ENCODE measurements around the gene B3GLCT. TPM values are rescaled to one million over a fixed set of nuclear protein-coding genes. Genes with fewer than 3 reads are reported as not detected.

The B3GLCT gene
- total and polyA plus RNA-seq, 4 donors = 1.5 to 3.6 (median 2.2) TPM

GRCh38 chr13:31356991-31357390, 157.2 kb downstream of the B3GLCT start:
- 73% methylated on average over 3 of the region's 3 CpGs for WGBS
- Histone ChIP-seq H3K4me3 (ENCODE audit: low read depth in 1 of 3, low read length in 3 of 3) (no peak overlapping the region), H3K27me3 (ENCODE audit: control insufficient read depth in 4 of 4, insufficient read depth in 4 of 4, low read length in 3 of 4) (peaks cover 0 to 6% (median 3%) of the 10 kb centered on the region in 4 donors), H3K9me3 (ENCODE audit: control insufficient read depth in 4 of 4, low read length in 3 of 4) (peaks cover 0 to 11% (median 3%) of the 10 kb centered on the region in 4 donors), H3K27ac (ENCODE audit: low read depth in 1 of 2, low read length in 2 of 2) (no peak overlapping the region), H3K36me3 (ENCODE audit: control insufficient read depth in 4 of 4, insufficient read depth in 3 of 4, low read depth in 1 of 4, low read length in 3 of 4) (no peaks in the 10 kb centered on the region), H3K4me1 (ENCODE audit: control insufficient read depth in 4 of 4, insufficient read depth in 4 of 4, low read length in 3 of 4) (no peaks in the 10 kb centered on the region), H3K9ac (ENCODE audit: low read depth in 1 of 2, low read length in 2 of 2) (no peak overlapping the region)
- no peak for TF ChIP-seq HNF4G (IDR thresholded peaks at IDR 0.05)
- TF ChIP-seq SP1 (IDR thresholded peaks at IDR 0.05) = no peak
- no peak for TF ChIP-seq TAF1 (conservative IDR thresholded peaks at IDR 0.05)
- no peak for TF ChIP-seq HNF4A (conservative IDR thresholded peaks at IDR 0.05)
- TF ChIP-seq RXRA (IDR thresholded peaks at IDR 0.05) = no peak
- no peak for TF ChIP-seq EGR1 (IDR thresholded peaks at IDR 0.05; ENCODE audit: low read depth in 2 of 2)
- TF ChIP-seq FOXA1 (IDR thresholded peaks at IDR 0.05) = no peak
- TF ChIP-seq FOXA2 (IDR thresholded peaks at IDR 0.05) = no peak
- TF ChIP-seq JUND (IDR thresholded peaks at IDR 0.05) = no peak
- TF ChIP-seq GABPA (IDR thresholded peaks at IDR 0.05 in 1 of 2, conservative IDR thresholded peaks at IDR 0.05 in 1 of 2) = no peak
- TF ChIP-seq NR2F2 (IDR thresholded peaks at IDR 0.05) = no peak
- TF ChIP-seq MAX (IDR thresholded peaks at IDR 0.05) = no peak
- TF ChIP-seq ATF3 (IDR thresholded peaks at IDR 0.05) = no peak
- TF ChIP-seq, protein P1, sequence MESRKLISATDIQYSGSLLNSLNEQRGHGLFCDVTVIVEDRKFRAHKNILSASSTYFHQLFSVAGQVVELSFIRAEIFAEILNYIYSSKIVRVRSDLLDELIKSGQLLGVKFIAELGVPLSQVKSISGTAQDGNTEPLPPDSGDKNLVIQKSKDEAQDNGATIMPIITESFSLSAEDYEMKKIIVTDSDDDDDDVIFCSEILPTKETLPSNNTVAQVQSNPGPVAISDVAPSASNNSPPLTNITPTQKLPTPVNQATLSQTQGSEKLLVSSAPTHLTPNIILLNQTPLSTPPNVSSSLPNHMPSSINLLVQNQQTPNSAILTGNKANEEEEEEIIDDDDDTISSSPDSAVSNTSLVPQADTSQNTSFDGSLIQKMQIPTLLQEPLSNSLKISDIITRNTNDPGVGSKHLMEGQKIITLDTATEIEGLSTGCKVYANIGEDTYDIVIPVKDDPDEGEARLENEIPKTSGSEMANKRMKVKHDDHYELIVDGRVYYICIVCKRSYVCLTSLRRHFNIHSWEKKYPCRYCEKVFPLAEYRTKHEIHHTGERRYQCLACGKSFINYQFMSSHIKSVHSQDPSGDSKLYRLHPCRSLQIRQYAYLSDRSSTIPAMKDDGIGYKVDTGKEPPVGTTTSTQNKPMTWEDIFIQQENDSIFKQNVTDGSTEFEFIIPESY (IDR thresholded peaks at IDR 0.05) = no peak
- no peak for DNase-seq (ENCODE audit: low spot score)

GRCh38 chr13:31357581-31357980, 157.8 kb downstream of the B3GLCT start:
- H3K4me3 ChIP-seq (ENCODE audit: low read depth in 1 of 3, low read length in 3 of 3) = no peak overlapping the region
- H3K27ac ChIP-seq (ENCODE audit: low read depth in 1 of 2, low read length in 2 of 2) = no peak overlapping the region
- 34% methylated on average over 2 of the region's 2 CpGs for WGBS
- H3K9ac ChIP-seq (ENCODE audit: low read depth in 1 of 2, low read length in 2 of 2) = no peak overlapping the region
- peaks cover 0 to 11% (median 3%) of the 10 kb centered on the region in 4 donors for H3K9me3 ChIP-seq (ENCODE audit: control insufficient read depth in 4 of 4, low read length in 3 of 4)
- DNase-seq (ENCODE audit: low spot score) = no peak
- no peaks in the 10 kb centered on the region for H3K36me3 ChIP-seq (ENCODE audit: control insufficient read depth in 4 of 4, insufficient read depth in 3 of 4, low read depth in 1 of 4, low read length in 3 of 4)
- H3K4me1 ChIP-seq (ENCODE audit: control insufficient read depth in 4 of 4, insufficient read depth in 4 of 4, low read length in 3 of 4) = no peaks in the 10 kb centered on the region
- peaks cover 0 to 5% (median 0%) of the 10 kb centered on the region in 4 donors for H3K27me3 ChIP-seq (ENCODE audit: control insufficient read depth in 4 of 4, insufficient read depth in 4 of 4, low read length in 3 of 4)
- TF ChIP-seq HNF4A (conservative IDR thresholded peaks at IDR 0.05) (no peak), EGR1 (IDR thresholded peaks at IDR 0.05; ENCODE audit: low read depth in 2 of 2) (no peak), FOXA1 (IDR thresholded peaks at IDR 0.05) (no peak), SP1 (IDR thresholded peaks at IDR 0.05) (no peak), MAX (IDR thresholded peaks at IDR 0.05) (no peak), FOXA2 (IDR thresholded peaks at IDR 0.05) (no peak), RAD21 (IDR thresholded peaks at IDR 0.05) (no peak), RXRA (IDR thresholded peaks at IDR 0.05) (no peak), YY1 (IDR thresholded peaks at IDR 0.05) (no peak), NR2F2 (IDR thresholded peaks at IDR 0.05) (no peak), ATF3 (IDR thresholded peaks at IDR 0.05) (no peak), TAF1 (conservative IDR thresholded peaks at IDR 0.05) (no peak), HNF4G (IDR thresholded peaks at IDR 0.05) (no peak)
- TF ChIP-seq, protein P2, sequence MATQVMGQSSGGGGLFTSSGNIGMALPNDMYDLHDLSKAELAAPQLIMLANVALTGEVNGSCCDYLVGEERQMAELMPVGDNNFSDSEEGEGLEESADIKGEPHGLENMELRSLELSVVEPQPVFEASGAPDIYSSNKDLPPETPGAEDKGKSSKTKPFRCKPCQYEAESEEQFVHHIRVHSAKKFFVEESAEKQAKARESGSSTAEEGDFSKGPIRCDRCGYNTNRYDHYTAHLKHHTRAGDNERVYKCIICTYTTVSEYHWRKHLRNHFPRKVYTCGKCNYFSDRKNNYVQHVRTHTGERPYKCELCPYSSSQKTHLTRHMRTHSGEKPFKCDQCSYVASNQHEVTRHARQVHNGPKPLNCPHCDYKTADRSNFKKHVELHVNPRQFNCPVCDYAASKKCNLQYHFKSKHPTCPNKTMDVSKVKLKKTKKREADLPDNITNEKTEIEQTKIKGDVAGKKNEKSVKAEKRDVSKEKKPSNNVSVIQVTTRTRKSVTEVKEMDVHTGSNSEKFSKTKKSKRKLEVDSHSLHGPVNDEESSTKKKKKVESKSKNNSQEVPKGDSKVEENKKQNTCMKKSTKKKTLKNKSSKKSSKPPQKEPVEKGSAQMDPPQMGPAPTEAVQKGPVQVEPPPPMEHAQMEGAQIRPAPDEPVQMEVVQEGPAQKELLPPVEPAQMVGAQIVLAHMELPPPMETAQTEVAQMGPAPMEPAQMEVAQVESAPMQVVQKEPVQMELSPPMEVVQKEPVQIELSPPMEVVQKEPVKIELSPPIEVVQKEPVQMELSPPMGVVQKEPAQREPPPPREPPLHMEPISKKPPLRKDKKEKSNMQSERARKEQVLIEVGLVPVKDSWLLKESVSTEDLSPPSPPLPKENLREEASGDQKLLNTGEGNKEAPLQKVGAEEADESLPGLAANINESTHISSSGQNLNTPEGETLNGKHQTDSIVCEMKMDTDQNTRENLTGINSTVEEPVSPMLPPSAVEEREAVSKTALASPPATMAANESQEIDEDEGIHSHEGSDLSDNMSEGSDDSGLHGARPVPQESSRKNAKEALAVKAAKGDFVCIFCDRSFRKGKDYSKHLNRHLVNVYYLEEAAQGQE (IDR thresholded peaks at IDR 0.05) = no peak

Measured in liver (tissue), 9 donors.